Neural crest cell (in vitro differentiated cells): ENCODE results near the gene OCSTAMP. TPM values are rescaled to one million over a fixed set of nuclear protein-coding genes. Genes with fewer than 3 reads are reported as not detected.

Experiments used
- DNase-seq: peaks from one replicate; pipeline ENCODE4 v3.0.0; 2021; ENCODE audit warnings: low read depth, mixed read lengths, low spot score
- H3K27ac Mint-ChIP-seq: one replicate; pipeline ENCODE4 v1.8.0; 2021; ENCODE audit warnings: mild to moderate bottlenecking, mixed read lengths; ENCODE audit not compliant: unreplicated experiment
- H3K27me3 Mint-ChIP-seq: 2 replicates; pipeline ENCODE4 v1.8.0; 2021; ENCODE audit warnings: low read depth, mild to moderate bottlenecking, mixed read lengths
- H3K36me3 Mint-ChIP-seq: 2 replicates; pipeline ENCODE4 v1.8.0; 2021; ENCODE audit warnings: low read depth, mild to moderate bottlenecking, mixed read lengths
- H3K4me1 Mint-ChIP-seq: 2 replicates; pipeline ENCODE4 v1.8.0; 2021; ENCODE audit warnings: mixed read lengths
- H3K4me3 Mint-ChIP-seq: one replicate; pipeline ENCODE4 v1.8.0; 2021; ENCODE audit warnings: mild to moderate bottlenecking, mixed read lengths
- H3K9me3 Mint-ChIP-seq: 2 replicates; pipeline ENCODE4 v1.8.0; 2021; ENCODE audit warnings: mixed read lengths
- CTCF ChIP-seq: fragments of 200-600 bp; sonication (generic); conservative IDR thresholded peaks from 2 replicates; pipeline ENCODE4 v1.5.0; 2021; ENCODE audit warnings: antibody characterized with exemption, mild to moderate bottlenecking
- total RNA-seq: library from RNA; stranded (reverse); gene quantifications from 2 replicates; pipeline ENCODE4 v1.2.1, GENCODE V29; 2021

Gene OCSTAMP
- total RNA-seq, 1 donor from 2014 or later = 0.26 TPM

DNA sequence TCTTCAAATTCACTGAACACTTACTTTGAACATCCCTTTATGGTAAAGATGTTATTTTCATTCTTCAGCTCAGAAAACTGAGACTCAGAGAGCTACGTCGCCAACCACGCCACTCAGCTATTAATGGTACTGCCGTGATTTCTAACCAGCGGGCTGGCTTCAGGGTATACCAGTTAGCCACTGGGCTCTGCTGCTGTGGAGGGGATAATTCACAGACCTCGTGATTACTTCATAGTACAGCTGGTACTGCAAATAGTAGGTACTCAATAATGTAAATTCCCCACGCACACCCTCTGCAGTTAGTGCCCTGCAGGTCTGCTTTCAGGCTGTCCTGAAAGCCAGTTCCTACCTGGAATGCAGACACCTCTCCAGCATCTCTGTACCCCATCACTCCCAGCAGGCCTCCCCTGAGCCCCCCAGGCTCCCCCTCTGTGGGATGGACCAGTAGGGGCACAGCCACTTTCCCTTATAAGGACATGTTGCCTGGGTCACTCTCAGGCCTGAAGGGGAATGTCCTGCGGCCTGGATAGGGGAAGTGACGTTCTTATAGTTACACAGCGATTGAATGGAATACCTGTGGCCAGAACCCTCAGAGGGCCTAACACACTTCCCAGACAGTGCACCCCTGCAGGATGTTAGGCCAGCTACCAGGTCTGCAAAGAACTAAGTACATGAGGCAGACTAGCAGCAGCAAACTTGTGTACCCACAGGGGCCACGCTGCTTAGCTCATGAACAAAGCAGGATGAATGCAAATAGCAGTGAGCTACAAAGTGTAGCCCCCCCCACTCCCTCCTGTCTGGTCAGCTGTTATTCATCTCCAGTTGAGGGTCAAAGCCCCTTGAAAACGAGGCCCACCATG, 1.3 kb upstream of the OCSTAMP start:
- Mint-ChIP-seq H3K4me1 (peaks cover 25% of the 10 kb centered on the region), H3K27me3 (no peaks in the 10 kb centered on the region), H3K27ac (peak overlapping the region; percentile 99), H3K4me3 (peak overlapping the region; percentile 38), H3K9me3 (no peaks in the 10 kb centered on the region), H3K36me3 (no peaks in the 10 kb centered on the region)
- DNase-seq = no peak
- no peak for TF ChIP-seq CTCF

DNA sequence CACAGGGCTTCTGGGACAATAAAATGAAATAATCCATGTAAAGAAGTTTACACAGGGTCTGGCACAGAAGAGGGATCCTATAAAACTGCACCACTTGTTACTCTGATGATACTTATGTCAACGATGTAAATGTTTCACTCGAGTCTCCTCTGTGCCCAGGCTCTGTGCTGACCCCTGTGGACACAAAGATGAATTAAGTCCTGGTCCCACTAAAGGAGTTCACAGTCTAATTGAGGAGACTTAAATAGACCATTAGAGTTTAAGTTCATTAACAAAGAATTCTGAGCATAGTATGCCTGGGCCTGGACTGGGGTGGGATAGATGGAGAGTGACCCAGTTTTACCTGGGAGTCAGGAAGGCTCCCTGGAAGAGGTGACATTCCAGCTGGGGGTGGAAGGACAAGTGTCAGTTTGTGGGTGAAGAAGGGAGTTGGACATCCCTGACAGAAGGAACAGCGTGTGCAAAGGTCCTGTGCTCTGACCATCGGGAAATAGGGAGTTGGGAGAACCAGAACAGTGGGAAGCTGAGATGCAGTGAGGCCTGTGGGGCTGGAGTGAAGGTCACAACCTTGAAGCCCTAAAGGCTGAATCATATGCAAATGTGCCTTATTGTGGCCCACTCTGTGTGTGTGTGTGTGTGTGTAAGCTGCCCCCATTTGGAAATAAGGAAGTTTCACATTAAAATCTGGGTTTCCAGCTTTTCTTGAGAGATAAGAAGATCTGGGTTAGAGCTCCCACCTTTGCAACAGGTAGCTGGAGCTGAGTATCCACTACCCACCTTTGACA, 1.1 kb downstream of the OCSTAMP start:
- Mint-ChIP-seq H3K27ac (no peak overlapping the region), H3K4me3 (no peak overlapping the region), H3K4me1 (peaks cover 22% of the 10 kb centered on the region), H3K9me3 (no peaks in the 10 kb centered on the region), H3K27me3 (no peaks in the 10 kb centered on the region), H3K36me3 (no peaks in the 10 kb centered on the region)
- no peak for TF ChIP-seq CTCF
- no peak for DNase-seq

- Mint-ChIP-seq H3K4me1 (peaks cover 22% of the 10 kb centered on the region), H3K27me3 (no peaks in the 10 kb centered on the region), H3K36me3 (no peaks in the 10 kb centered on the region), H3K27ac (no peak overlapping the region), H3K4me3 (no peak overlapping the region), H3K9me3 (no peaks in the 10 kb centered on the region)
- TF ChIP-seq CTCF = no peak
- no peak for DNase-seq
Measured at GRCh38 chr20:46548688-46549087, 1.8 kb downstream of the OCSTAMP start.

DNA sequence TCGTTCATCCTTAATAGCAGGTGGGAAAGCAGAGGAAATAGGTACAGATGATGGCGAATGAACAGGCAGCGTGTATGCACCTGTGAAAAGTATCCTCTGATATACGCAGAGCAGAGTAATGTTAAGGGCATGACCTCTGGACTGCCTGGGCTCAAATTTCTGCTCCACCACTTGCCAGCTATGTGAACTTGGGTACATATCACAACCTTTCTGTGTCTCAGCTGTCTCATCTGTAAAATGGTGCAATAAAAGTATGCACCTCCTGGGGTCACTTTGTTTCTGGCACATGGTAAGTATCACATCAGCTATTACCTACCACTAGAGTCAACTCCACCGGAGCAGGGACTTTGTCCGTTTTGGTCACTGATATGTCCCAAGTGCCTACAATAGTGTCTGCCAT, 2.5 kb downstream of the OCSTAMP start:
- H3K36me3 Mint-ChIP-seq = no peaks in the 10 kb centered on the region
- H3K9me3 Mint-ChIP-seq = no peaks in the 10 kb centered on the region
- no peak overlapping the region for H3K4me3 Mint-ChIP-seq
- H3K27ac Mint-ChIP-seq = no peak overlapping the region
- peaks cover 17% of the 10 kb centered on the region for H3K4me1 Mint-ChIP-seq
- TF ChIP-seq CTCF = no peak
- no peak for DNase-seq
- no peaks in the 10 kb centered on the region for H3K27me3 Mint-ChIP-seq

GRCh38 chr20:46546936-46547335, 3.5 kb downstream of the OCSTAMP start:
- Mint-ChIP-seq H3K4me1 (peaks cover 6% of the 10 kb centered on the region), H3K27me3 (no peaks in the 10 kb centered on the region), H3K9me3 (no peaks in the 10 kb centered on the region), H3K27ac (no peak overlapping the region), H3K36me3 (no peaks in the 10 kb centered on the region), H3K4me3 (no peak overlapping the region)
- no peak for DNase-seq
- TF ChIP-seq CTCF = no peak
